GM18499 (cell line): ENCODE data around the gene GUCA2A.

Source experiments
- ATAC-seq: cut with Tn5 transposase; IDR thresholded peaks from one replicate; pipeline ENCODE4 v1.9.1; 2021; ENCODE audit warnings: moderate number of reproducible peaks; ENCODE audit not compliant: insufficient read depth, unreplicated experiment

The GUCA2A gene

GRCh38 chr1:42178249-42178648 lies 13.7 kb upstream of the GUCA2A start:
- ATAC-seq, result no peak

- ATAC-seq, result no peak
Observed at GRCh38 chr1:42177541-42177981, 13.0 kb upstream of the GUCA2A start.

- no peak for ATAC-seq
Observed at GRCh38 chr1:42176902-42177519, 12.5 kb upstream of the GUCA2A start.

- ATAC-seq, result no peak
Observed at GRCh38 chr1:42175314-42176054, 10.9 kb upstream of the GUCA2A start.

GRCh38 chr1:42173961-42174735 lies 9.6 kb upstream of the GUCA2A start:
- no peak for ATAC-seq

- no peak for ATAC-seq
Observed at GRCh38 chr1:42173155-42173933, 8.8 kb upstream of the GUCA2A start.

GRCh38 chr1:42172381-42173133 lies 8.0 kb upstream of the GUCA2A start:
- no peak for ATAC-seq

GRCh38 chr1:42171679-42172266 lies 7.2 kb upstream of the GUCA2A start:
- ATAC-seq, result no peak

- ATAC-seq, result no peak
Observed at GRCh38 chr1:42170779-42171621, 6.5 kb upstream of the GUCA2A start.

GRCh38 chr1:42168763-42169162 lies 4.2 kb upstream of the GUCA2A start:
- no peak for ATAC-seq

GRCh38 chr1:42168391-42168670 lies 3.8 kb upstream of the GUCA2A start:
- no peak for ATAC-seq

- no peak for ATAC-seq
Observed at GRCh38 chr1:42167611-42168390, 3.3 kb upstream of the GUCA2A start.

GRCh38 chr1:42165511-42166210 lies 1.1 kb upstream of the GUCA2A start:
- ATAC-seq, result no peak

- no peak for ATAC-seq
Observed at GRCh38 chr1:42163536-42164503, 725 bp downstream of the GUCA2A start.

GRCh38 chr1:42163114-42163513 lies 1.4 kb downstream of the GUCA2A start:
- ATAC-seq, result no peak

GRCh38 chr1:42162181-42162580 lies 2.4 kb downstream of the GUCA2A start:
- no peak for ATAC-seq
